H9 (cell line): ENCODE measurements around the gene TFPI. TPM values are rescaled to one million over a fixed set of nuclear protein-coding genes. Genes with fewer than 3 reads are reported as not detected.
A peak's percentile ranks its signal among the peaks of the same experiment; 100 is the strongest.

Source experiments
- DNase-seq: peaks from one replicate; pipeline ENCODE4 v3.0.0-alpha.2; 2017
- H2AFZ ChIP-seq: one replicate; pipeline ENCODE4 v1.6.1; 2013; ENCODE audit warnings: mild to moderate bottlenecking, low read length, control low read depth, moderate library complexity
- H2AK5ac ChIP-seq: 2 replicates; pipeline ENCODE4 v1.6.1; 2013; ENCODE audit warnings: low read length, control low read depth, mixed read lengths; ENCODE audit not compliant: insufficient read length
- H2BK120ac ChIP-seq: one replicate; pipeline ENCODE4 v1.6.1; 2013; ENCODE audit warnings: low read depth, mild to moderate bottlenecking, low read length, control low read depth, inconsistent platforms; ENCODE audit not compliant: poor library complexity, severe bottlenecking
- H2BK12ac ChIP-seq: 2 replicates; pipeline ENCODE4 v1.6.1; 2013; ENCODE audit warnings: low read length, control low read depth, mixed read lengths, low read depth; ENCODE audit not compliant: insufficient read length
- H2BK15ac ChIP-seq: 2 replicates; pipeline ENCODE4 v1.6.1; 2013; ENCODE audit warnings: low read depth, low read length, control low read depth
- H2BK20ac ChIP-seq: one replicate; pipeline ENCODE4 v1.6.1; 2013; ENCODE audit warnings: low read depth, mild to moderate bottlenecking, low read length, control low read depth, inconsistent platforms; ENCODE audit not compliant: poor library complexity, severe bottlenecking
- H2BK5ac ChIP-seq: 2 replicates; pipeline ENCODE4 v1.6.1; 2013; ENCODE audit warnings: low read length, control low read depth, mixed read lengths; ENCODE audit not compliant: insufficient read length
- H3K14ac ChIP-seq: 2 replicates; pipeline ENCODE4 v1.6.1; 2013; ENCODE audit warnings: low read length, control low read depth; ENCODE audit not compliant: insufficient read depth
- H3K18ac ChIP-seq: 2 replicates; pipeline ENCODE4 v1.6.1; 2013; ENCODE audit warnings: low read depth, mild to moderate bottlenecking, mixed read lengths, low read length, control low read depth; ENCODE audit not compliant: insufficient read length
- H3K23ac ChIP-seq: 2 replicates; pipeline ENCODE4 v1.6.1; 2013; ENCODE audit warnings: low read length, control low read depth, mixed read lengths, low read depth; ENCODE audit not compliant: insufficient read length
- H3K23me2 ChIP-seq: 2 replicates; pipeline ENCODE4 v1.6.1; 2013; ENCODE audit warnings: low read depth, mild to moderate bottlenecking, mixed read lengths, low read length, control low read depth; ENCODE audit not compliant: insufficient read length, poor library complexity, severe bottlenecking
- H3K27ac ChIP-seq: 2 replicates; pipeline ENCODE4 v1.5.1; 2013; ENCODE audit warnings: low read length, control low read depth, mixed read lengths, low read depth; ENCODE audit not compliant: insufficient read length
- H3K27me3 ChIP-seq: 2 replicates; pipeline ENCODE4 v1.6.1; 2013; ENCODE audit warnings: low read length, control low read depth, inconsistent platforms; ENCODE audit not compliant: insufficient read depth
- H3K4ac ChIP-seq: 2 replicates; pipeline ENCODE4 v1.6.1; 2013; ENCODE audit warnings: low read depth, mild to moderate bottlenecking, control low read depth, inconsistent platforms, low read length, moderate library complexity
- H3K4me1 ChIP-seq: 2 replicates; pipeline ENCODE4 v1.6.1; 2013; ENCODE audit warnings: low read length, control low read depth, inconsistent platforms; ENCODE audit not compliant: insufficient read depth
- H3K4me2 ChIP-seq: 2 replicates; pipeline ENCODE4 v1.6.1; 2013; ENCODE audit warnings: low read length, control low read depth, mixed read lengths; ENCODE audit not compliant: insufficient read length, insufficient read depth
- H3K56ac ChIP-seq: 2 replicates; pipeline ENCODE4 v1.6.1; 2013; ENCODE audit warnings: low read depth, mild to moderate bottlenecking, mixed read lengths, low read length, control low read depth; ENCODE audit not compliant: insufficient read length
- H3K79me1 ChIP-seq: 2 replicates; pipeline ENCODE4 v1.6.1; 2013; ENCODE audit warnings: low read depth, mild to moderate bottlenecking, moderate library complexity, low read length, control low read depth, inconsistent platforms; ENCODE audit not compliant: insufficient read depth, poor library complexity, severe bottlenecking
- H3K79me2 ChIP-seq: 2 replicates; pipeline ENCODE4 v1.6.1; 2013; ENCODE audit warnings: low read length, control low read depth, inconsistent platforms; ENCODE audit not compliant: insufficient read depth
- H3K9ac ChIP-seq: 2 replicates; pipeline ENCODE4 v1.6.1; 2013; ENCODE audit warnings: low read length, control low read depth, mixed read lengths; ENCODE audit not compliant: insufficient read length; ENCODE audit errors: extremely low read depth
- H3K9me3 ChIP-seq: one replicate; pipeline ENCODE4 v1.6.1; 2013; ENCODE audit warnings: low read depth, low read length, inconsistent platforms; ENCODE audit not compliant: control insufficient read depth
- H3T11ph ChIP-seq: one replicate; pipeline ENCODE4 v1.6.1; 2013; ENCODE audit warnings: mild to moderate bottlenecking, low read length, control low read depth, inconsistent platforms
- H4K20me1 ChIP-seq: one replicate; pipeline ENCODE4 v1.6.1; 2013; ENCODE audit not compliant: control insufficient read depth, insufficient read length, insufficient read depth
- H4K5ac ChIP-seq: 2 replicates; pipeline ENCODE4 v1.6.1; 2013; ENCODE audit warnings: low read depth, mild to moderate bottlenecking, mixed read lengths, low read length, control low read depth; ENCODE audit not compliant: insufficient read length
- H4K8ac ChIP-seq: replicated peaks from 2 replicates; pipeline ENCODE4 v1.6.1; 2013; ENCODE audit warnings: low read length, control low read depth, mixed read lengths, low read depth; ENCODE audit not compliant: insufficient read length
- H4K91ac ChIP-seq: 2 replicates; pipeline ENCODE4 v1.6.1; 2013; ENCODE audit warnings: low read depth, mild to moderate bottlenecking, moderate library complexity, mixed read lengths, low read length, control low read depth; ENCODE audit not compliant: insufficient read length
- H3K27ac Mint-ChIP-seq, 3 experiments: 2 replicates in 2 of 3; 3 replicates in 1 of 3; pipeline ENCODE4 v1.8.0; 2020 to 2021; ENCODE audit warnings: mixed read lengths in 3 of 3, mild to moderate bottlenecking in 1 of 3, moderate library complexity in 1 of 3
- H3K27me3 Mint-ChIP-seq: 2 replicates; pipeline ENCODE4 v1.8.0; 2021; ENCODE audit warnings: low read depth, mild to moderate bottlenecking, moderate library complexity, mixed read lengths
- H3K36me3 Mint-ChIP-seq, 3 experiments: 2 replicates in 2 of 3; 3 replicates in 1 of 3; pipeline ENCODE4 v1.8.0; 2020 to 2021; ENCODE audit warnings: low read depth in 3 of 3, mixed read lengths in 3 of 3; ENCODE audit not compliant: insufficient read depth in 1 of 3
- H3K4me1 Mint-ChIP-seq, 2 experiments: 2 replicates each; pipeline ENCODE4 v1.8.0; 2020; ENCODE audit warnings: mixed read lengths in 2 of 2
- H3K4me3 Mint-ChIP-seq, 2 experiments: 2 replicates in 1 of 2; 3 replicates in 1 of 2; pipeline ENCODE4 v1.8.0; 2020 to 2021; ENCODE audit warnings: mild to moderate bottlenecking in 2 of 2, mixed read lengths in 2 of 2, moderate library complexity in 1 of 2
- H3K9me3 Mint-ChIP-seq, 2 experiments: 2 replicates in 1 of 2; 3 replicates in 1 of 2; pipeline ENCODE4 v1.8.0; 2020; ENCODE audit warnings: mild to moderate bottlenecking in 2 of 2, mixed read lengths in 2 of 2, moderate library complexity in 1 of 2
- CTCF ChIP-seq: fragments of 200-600 bp; sonication (generic); conservative IDR thresholded peaks from 3 replicates; pipeline ENCODE4 v1.8.0; 2021; ENCODE audit warnings: antibody characterized with exemption, mild to moderate bottlenecking
- WGBS: extraction: QIAGEN DNeasy Blood & Tissue Kit; methylation state at CpG from one replicate; pipeline ENCODE4 v1.1.7; 2013; ENCODE audit warnings: missing lambda C conversion rate, low lambda C conversion rate, mixed read lengths; ENCODE audit not compliant: insufficient read length; ENCODE audit errors: extremely low coverage; 5-methylcytosine and 5-hydroxymethylcytosine counted together
- total RNA-seq: library from RNA; stranded (reverse); gene quantifications from 2 replicates; pipeline ENCODE4 v1.2.1, GENCODE V29; 2021

Gene TFPI
- total RNA-seq, 1 experiment from 2014 or later, result 5.8 TPM

DNA sequence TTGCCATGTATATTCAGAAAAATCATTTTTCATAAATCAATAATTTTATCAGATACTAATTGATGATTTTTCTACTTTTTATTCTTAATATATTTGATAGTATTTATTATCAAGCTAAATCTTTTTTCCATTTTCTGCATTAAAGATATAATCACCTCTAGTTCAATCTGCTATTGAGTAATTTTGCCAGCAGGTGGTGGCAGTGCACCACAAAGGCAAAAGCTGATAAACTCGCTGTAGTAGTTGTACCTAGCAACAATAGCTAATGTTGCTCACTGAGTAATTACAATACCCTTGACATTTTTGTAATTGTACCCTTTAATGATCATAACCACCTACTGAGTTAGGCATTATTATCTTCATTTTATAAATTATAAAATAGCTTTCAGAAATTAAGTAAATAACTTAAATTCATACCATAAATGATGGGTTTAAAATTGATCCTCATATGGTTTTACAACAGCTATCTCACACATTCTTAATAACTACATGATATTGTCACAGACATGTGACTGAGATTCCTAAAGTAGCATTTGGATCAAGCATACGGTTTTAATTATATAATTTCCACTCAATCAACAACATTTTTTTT, 54.2 kb downstream of the TFPI start:
- Histone ChIP-seq H3K27ac (no peak overlapping the region), H4K91ac (no peak overlapping the region), H3K4me1 (no peaks in the 10 kb centered on the region), H2AFZ (no peak overlapping the region), H2BK15ac (no peak overlapping the region), H3K79me2 (no peaks in the 10 kb centered on the region), H3K9ac (no peak overlapping the region), H4K20me1 (no peaks in the 10 kb centered on the region), H2BK5ac (no peak overlapping the region), H3K56ac (no peak overlapping the region), H4K5ac (no peak overlapping the region), H3K79me1 (no peaks in the 10 kb centered on the region), H3K4ac (no peak overlapping the region), H3K9me3 (no peaks in the 10 kb centered on the region), H3K18ac (no peak overlapping the region), H2AK5ac (no peak overlapping the region), H3K23me2 (no peaks in the 10 kb centered on the region), H3K23ac (no peak overlapping the region), H4K8ac (no peak overlapping the region), H2BK12ac (no peak overlapping the region), H2BK20ac (no peak overlapping the region), H2BK120ac (no peak overlapping the region), H3K4me2 (no peak overlapping the region), H3T11ph (no peak overlapping the region), H3K14ac (no peak overlapping the region), H3K27me3 (no peaks in the 10 kb centered on the region)
- peak; percentile 97 for TF ChIP-seq CTCF
- DNase-seq, result peak; percentile 42
- Mint-ChIP-seq H3K36me3 (0 out of 7 replicates have a peak, but pooled peaks cover 0 to 2% (median 0%) of the 10 kb centered on the region in 3 experiments), H3K4me3 (no peak overlapping the region), H3K27me3 (no peaks in the 10 kb centered on the region), H3K4me1 (peaks cover 11 to 19% of the 10 kb centered on the region in 2 experiments), H3K9me3 (no peaks in the 10 kb centered on the region), H3K27ac (no peak overlapping the region)
- WGBS, result 100% methylated on average over 1 of the region's 2 CpGs
